CD4-positive, alpha-beta T cell treated with Interleukin-15 for 4 hours (primary cell): Measurements from ENCODE around the gene COL5A1.
"Not testable (repeated sequence)": the region's sequence is repeated elsewhere in the genome, so short reads cannot be mapped to it uniquely, and the experiment has no call there.

Experiments used
- DNase-seq: peaks from one replicate; pipeline ENCODE4 v3.0.0-alpha.2; 2020; ENCODE audit warnings: low spot score

Gene COL5A1

GRCh38 chr9:134638502-134639090 lies 3.0 kb upstream of the COL5A1 start:
- DNase-seq = no peak

- no peak for DNase-seq
Measured at GRCh38 chr9:134639994-134640393, 1.6 kb upstream of the COL5A1 start.

GRCh38 chr9:134640506-134641172 lies 964 bp upstream of the COL5A1 start:
- no peak for DNase-seq

GRCh38 chr9:134641990-134642384 lies 384 bp downstream of the COL5A1 start:
- no peak for DNase-seq

- DNase-seq = no peak
Measured at GRCh38 chr9:134642385-134643181, 980 bp downstream of the COL5A1 start.

- DNase-seq = no peak
Measured at GRCh38 chr9:134643222-134643671, 1.6 kb downstream of the COL5A1 start.

GRCh38 chr9:134644401-134644724 lies 2.8 kb downstream of the COL5A1 start:
- DNase-seq = not testable (repeated sequence)

GRCh38 chr9:134644725-134645606 lies 3.4 kb downstream of the COL5A1 start:
- no peak for DNase-seq

- no peak for DNase-seq
Measured at GRCh38 chr9:134645607-134646365, 4.2 kb downstream of the COL5A1 start.

- no peak for DNase-seq
Measured at GRCh38 chr9:134647359-134648080, 5.9 kb downstream of the COL5A1 start.

GRCh38 chr9:134648701-134649530 lies 7.3 kb downstream of the COL5A1 start:
- DNase-seq = peak; percentile 16

- DNase-seq = no peak
Measured at GRCh38 chr9:134650431-134651190, 9.0 kb downstream of the COL5A1 start.

- no peak for DNase-seq
Measured at GRCh38 chr9:134651226-134651905, 9.8 kb downstream of the COL5A1 start.

GRCh38 chr9:134652291-134653225 lies 11.0 kb downstream of the COL5A1 start:
- DNase-seq = no peak

- DNase-seq = no peak
Measured at GRCh38 chr9:134653259-134654009, 11.8 kb downstream of the COL5A1 start.

GRCh38 chr9:134655101-134655500 lies 13.5 kb downstream of the COL5A1 start:
- no peak for DNase-seq
